ENCODE results near the gene IKZF2. TPM values are rescaled to one million over a fixed set of nuclear protein-coding genes. Genes with fewer than 3 reads are reported as not detected.

IKZF2 gene
- total and polyA plus RNA-seq, 8 donors = 0.56 to 19.8 (median 4.5) TPM

GRCh38 chr2:212975333-212975732 lies 176.1 kb downstream of the IKZF2 start:
- intact Hi-C loops (cut with DNase I; ENCODE audit: low total_unique reads) = no loop called here
- Histone ChIP-seq H3K4me3 (no peak overlapping the region), H3K9me3 (no peaks in the 10 kb centered on the region), H3K27me3 (no peaks in the 10 kb centered on the region), H3K36me3 (no peaks in the 10 kb centered on the region), H3K27ac (no peak overlapping the region), H3K4me1 (no peaks in the 10 kb centered on the region)
- WGBS, 5 donors = 14 to 27% (median 19%) methylated on average over 1 of the region's 1 CpG
- TF ChIP-seq POLR2AphosphoS5 (IDR thresholded peaks at IDR 0.05) (no peak), EP300 (IDR thresholded peaks at IDR 0.05) (no peak), CTCF (IDR thresholded peaks at IDR 0.05) (no peak), POLR2A (IDR thresholded peaks at IDR 0.05) (no peak)
- no peak for DNase-seq

GRCh38 chr2:212974692-212975091 lies 176.7 kb downstream of the IKZF2 start:
- H3K9me3 ChIP-seq = no peaks in the 10 kb centered on the region

GRCh38 chr2:212973347-212973746 lies 178.1 kb downstream of the IKZF2 start:
- TF ChIP-seq POLR2AphosphoS5 (IDR thresholded peaks at IDR 0.05) (no peak), POLR2A (IDR thresholded peaks at IDR 0.05) (no peak), CTCF (IDR thresholded peaks at IDR 0.05) (no peak), EP300 (IDR thresholded peaks at IDR 0.05) (no peak)
- Histone ChIP-seq H3K27ac (no peak overlapping the region), H3K27me3 (no peaks in the 10 kb centered on the region), H3K36me3 (no peaks in the 10 kb centered on the region), H3K4me1 (no peaks in the 10 kb centered on the region), H3K4me3 (no peak overlapping the region), H3K9me3 (no peaks in the 10 kb centered on the region)
- no peak for DNase-seq
- intact Hi-C loops (cut with DNase I; ENCODE audit: low total_unique reads) = no loop called here
- 74 to 90% (median 80%) methylated on average over 3 of the region's 3 CpGs for WGBS, 5 donors

More at GRCh38 chr2:212974692-212975091, 176.7 kb downstream of the IKZF2 start:
- 34 to 41% (median 38%) methylated on average over 2 of the region's 2 CpGs for WGBS, 5 donors
- no peaks in the 10 kb centered on the region for H3K4me1 ChIP-seq
- no peaks in the 10 kb centered on the region for H3K36me3 ChIP-seq
- no peak overlapping the region for H3K27ac ChIP-seq
- no peak for DNase-seq
- intact Hi-C loops (cut with DNase I; ENCODE audit: low total_unique reads) = no loop called here
- no peak overlapping the region for H3K4me3 ChIP-seq
- TF ChIP-seq POLR2A (IDR thresholded peaks at IDR 0.05) = no peak
- TF ChIP-seq CTCF (IDR thresholded peaks at IDR 0.05) = no peak
- H3K27me3 ChIP-seq = no peaks in the 10 kb centered on the region

GRCh38 chr2:212970132-212970531 lies 181.3 kb downstream of the IKZF2 start:
- Histone ChIP-seq H3K36me3 (no peaks in the 10 kb centered on the region), H3K27me3 (no peaks in the 10 kb centered on the region), H3K9me3 (no peaks in the 10 kb centered on the region), H3K4me3 (no peak overlapping the region), H3K4me1 (no peaks in the 10 kb centered on the region), H3K27ac (no peak overlapping the region)
- DNase-seq = no peak
- intact Hi-C loops (cut with DNase I; ENCODE audit: low total_unique reads) = no loop called here
- TF ChIP-seq POLR2AphosphoS5 (IDR thresholded peaks at IDR 0.05) (no peak), CTCF (IDR thresholded peaks at IDR 0.05) (no peak), POLR2A (IDR thresholded peaks at IDR 0.05) (no peak), EP300 (IDR thresholded peaks at IDR 0.05) (no peak)
